ENCODE results near the gene PDE4D. TPM values are rescaled to one million over a fixed set of nuclear protein-coding genes. Genes with fewer than 3 reads are reported as not detected.

Gene PDE4D
- total and polyA plus RNA-seq, 2 experiments from 2014 or later: 4.3 to 9.7 TPM

- WGBS, 2 experiments (ENCODE audit: low coverage in 1 of 2, low lambda C conversion rate in 2 of 2, missing lambda C conversion rate in 2 of 2): 4 to 5% methylated on average over 40 of the region's 40 CpGs
- no peaks in the 10 kb centered on the region for H3K79me2 ChIP-seq (ENCODE audit: insufficient read depth)
Observed at GRCh38 chr5:59768152-59769040, 125.1 kb downstream of the PDE4D start.

GRCh38 chr5:59767681-59768151 is 125.8 kb downstream of the PDE4D start:
- Histone ChIP-seq H2AFZ (peak overlapping the region; percentile 78), H3K36me3 (ENCODE audit: low read depth) (no peaks in the 10 kb centered on the region), H3K9me3 (ENCODE audit: low read depth) (no peaks in the 10 kb centered on the region), H3K9ac (peak overlapping the region; percentile 62; the same call in 1 of the 2 replicates), H4K20me1 (ENCODE audit: insufficient read depth) (no peaks in the 10 kb centered on the region), H3K27ac (no peak overlapping the region), H3K4me3 (peak overlapping the region; percentile 77), H3F3A (ENCODE audit: insufficient read depth) (no peaks in the 10 kb centered on the region), H3K79me2 (ENCODE audit: insufficient read depth) (no peaks in the 10 kb centered on the region), H3K9me2 (ENCODE audit: insufficient read depth) (no peaks in the 10 kb centered on the region), H3K4me2 (ENCODE audit: unreplicated experiment) (peak overlapping the region; percentile 100), H3K27me3 (replicated peaks; ENCODE audit: insufficient read depth) (peaks cover 15% of the 10 kb centered on the region; the same call in 1 of the 2 replicates), H3K4me1 (ENCODE audit: insufficient read depth) (peaks cover 8% of the 10 kb centered on the region; the same call in 1 of the 2 replicates)
- no peak for DNase-seq
- no peak for TF ChIP-seq EZH2 (IDR thresholded peaks at IDR 0.05; ENCODE audit: insufficient read depth, poor library complexity, severe bottlenecking)
- TF ChIP-seq EZH2phosphoT487 (IDR thresholded peaks at IDR 0.05; ENCODE audit: insufficient read depth, low read depth): no peak
- in situ Hi-C loops (cut with MboI): no loop called here
- 67 to 69% methylated on average over 4 of the region's 4 CpGs for WGBS, 2 experiments (ENCODE audit: low coverage in 1 of 2, low lambda C conversion rate in 2 of 2, missing lambda C conversion rate in 2 of 2)

More at GRCh38 chr5:59768152-59769040, 125.1 kb downstream of the PDE4D start:
- peak; percentile 70 for DNase-seq
- H3K4me2 ChIP-seq (ENCODE audit: unreplicated experiment): peak overlapping the region; percentile 100
- peaks cover 15% of the 10 kb centered on the region; the same call in 1 of the 2 replicates for H3K27me3 ChIP-seq (replicated peaks; ENCODE audit: insufficient read depth)
- H3K36me3 ChIP-seq (ENCODE audit: low read depth): no peaks in the 10 kb centered on the region
- peaks cover 8% of the 10 kb centered on the region; the same call in 1 of the 2 replicates for H3K4me1 ChIP-seq (ENCODE audit: insufficient read depth)
- no peaks in the 10 kb centered on the region for H3F3A ChIP-seq (ENCODE audit: insufficient read depth)
- H3K9me3 ChIP-seq (ENCODE audit: low read depth): no peaks in the 10 kb centered on the region
- in situ Hi-C loops (cut with MboI): no loop called here
- H4K20me1 ChIP-seq (ENCODE audit: insufficient read depth): no peaks in the 10 kb centered on the region
- H3K4me3 ChIP-seq: peak overlapping the region; percentile 77
- H2AFZ ChIP-seq: peak overlapping the region; percentile 78
- no peaks in the 10 kb centered on the region for H3K9me2 ChIP-seq (ENCODE audit: insufficient read depth)
- no peak for TF ChIP-seq EZH2phosphoT487 (IDR thresholded peaks at IDR 0.05; ENCODE audit: insufficient read depth, low read depth)
- no peak for TF ChIP-seq EZH2 (IDR thresholded peaks at IDR 0.05; ENCODE audit: insufficient read depth, poor library complexity, severe bottlenecking)
- H3K27ac ChIP-seq: no peak overlapping the region
- peak overlapping the region; percentile 62 for H3K9ac ChIP-seq

- Histone ChIP-seq H3K4me1 (ENCODE audit: insufficient read depth) (peaks cover 8% of the 10 kb centered on the region; the same call in 1 of the 2 replicates), H3K36me3 (ENCODE audit: low read depth) (no peaks in the 10 kb centered on the region), H3F3A (ENCODE audit: insufficient read depth) (no peaks in the 10 kb centered on the region), H3K27ac (no peak overlapping the region), H3K9me2 (ENCODE audit: insufficient read depth) (no peaks in the 10 kb centered on the region), H3K9me3 (ENCODE audit: low read depth) (no peaks in the 10 kb centered on the region), H3K9ac (no peak overlapping the region), H4K20me1 (ENCODE audit: insufficient read depth) (no peaks in the 10 kb centered on the region), H3K79me2 (ENCODE audit: insufficient read depth) (no peaks in the 10 kb centered on the region), H3K4me2 (ENCODE audit: unreplicated experiment) (no peak overlapping the region), H3K4me3 (no peak overlapping the region), H3K27me3 (replicated peaks; ENCODE audit: insufficient read depth) (peaks cover 15% of the 10 kb centered on the region; the same call in 1 of the 2 replicates), H2AFZ (no peak overlapping the region)
- TF ChIP-seq EZH2 (IDR thresholded peaks at IDR 0.05; ENCODE audit: insufficient read depth, poor library complexity, severe bottlenecking) (no peak), EZH2phosphoT487 (IDR thresholded peaks at IDR 0.05; ENCODE audit: insufficient read depth, low read depth) (no peak)
- in situ Hi-C loops (cut with MboI): no loop called here
- DNase-seq: no peak
Observed at GRCh38 chr5:59767211-59767605, 126.3 kb downstream of the PDE4D start.

- WGBS, 2 experiments (ENCODE audit: low coverage in 1 of 2, low lambda C conversion rate in 2 of 2, missing lambda C conversion rate in 2 of 2): 73 to 78% methylated on average over 7 of the region's 7 CpGs
- in situ Hi-C loops (cut with MboI): no loop called here
- no peaks in the 10 kb centered on the region for H4K20me1 ChIP-seq (ENCODE audit: insufficient read depth)
- no peaks in the 10 kb centered on the region for H3K9me3 ChIP-seq (ENCODE audit: low read depth)
- H3K27ac ChIP-seq: no peak overlapping the region
- no peaks in the 10 kb centered on the region for H3K79me2 ChIP-seq (ENCODE audit: insufficient read depth)
- H2AFZ ChIP-seq: no peak overlapping the region
- H3K4me2 ChIP-seq (ENCODE audit: unreplicated experiment): no peak overlapping the region
- no peaks in the 10 kb centered on the region for H3K36me3 ChIP-seq (ENCODE audit: low read depth)
- TF ChIP-seq EZH2 (IDR thresholded peaks at IDR 0.05; ENCODE audit: insufficient read depth, poor library complexity, severe bottlenecking) (no peak), EZH2phosphoT487 (IDR thresholded peaks at IDR 0.05; ENCODE audit: insufficient read depth, low read depth) (no peak)
- H3F3A ChIP-seq (ENCODE audit: insufficient read depth): no peaks in the 10 kb centered on the region
- peaks cover 15% of the 10 kb centered on the region; the same call in 1 of the 2 replicates for H3K27me3 ChIP-seq (replicated peaks; ENCODE audit: insufficient read depth)
- H3K9ac ChIP-seq: no peak overlapping the region
- H3K4me1 ChIP-seq (ENCODE audit: insufficient read depth): peaks cover 8% of the 10 kb centered on the region; the same call in 1 of the 2 replicates
- H3K9me2 ChIP-seq (ENCODE audit: insufficient read depth): no peaks in the 10 kb centered on the region
- H3K4me3 ChIP-seq: no peak overlapping the region
- DNase-seq: no peak
Observed at GRCh38 chr5:59766427-59767210, 126.9 kb downstream of the PDE4D start.

All from GM23248 (cell line).